ENCODE measurements around the gene SMR3B.

Gene SMR3B

GRCh38 chr4:70382691-70383181 is at the start of gene SMR3B:
SMR3B (plus strand) TSS chr4:70383131; CDS start chr4:70384511, 1,380 bp downstream.
- DNase-seq (ENCODE audit: low spot score): no peak

- no peak for DNase-seq (ENCODE audit: low spot score)
These were observed 48.2 kb upstream of the SMR3B start, which contains the start of gene CABS1 for GRCh38 chr4:70334681-70335080. CABS1 (plus strand) TSS chr4:70334981; CDS start chr4:70335040, 59 bp downstream.

- no peak for DNase-seq (ENCODE audit: low spot score)
These were observed 46.9 kb upstream of the SMR3B start for GRCh38 chr4:70336043-70336442.

GRCh38 chr4:70337886-70338420 is 45.0 kb upstream of the SMR3B start:
- DNase-seq (ENCODE audit: low spot score): no peak

- DNase-seq (ENCODE audit: low spot score): no peak
These were observed 26.7 kb upstream of the SMR3B start for GRCh38 chr4:70356185-70356584.

GRCh38 chr4:70359115-70359661 is 23.7 kb upstream of the SMR3B start:
- no peak for DNase-seq (ENCODE audit: low spot score)

GRCh38 chr4:70360460-70360859 is 22.5 kb upstream of the SMR3B start, which contains the start of gene SMR3A:
SMR3A (plus strand) TSS chr4:70360760; CDS start chr4:70362116, 1,356 bp downstream.
- no peak for DNase-seq (ENCODE audit: low spot score)

GRCh38 chr4:70364002-70364401 is 18.9 kb upstream of the SMR3B start:
- no peak for DNase-seq (ENCODE audit: low spot score)

GRCh38 chr4:70365479-70365878 is 17.5 kb upstream of the SMR3B start:
- no peak for DNase-seq (ENCODE audit: low spot score)

- no peak for DNase-seq (ENCODE audit: low spot score)
These were observed 15.1 kb upstream of the SMR3B start for GRCh38 chr4:70367813-70368212.

GRCh38 chr4:70371987-70372386 is 10.9 kb upstream of the SMR3B start:
- no peak for DNase-seq (ENCODE audit: low spot score)

- no peak for DNase-seq (ENCODE audit: low spot score)
These were observed 10.2 kb upstream of the SMR3B start for GRCh38 chr4:70372760-70373159.

GRCh38 chr4:70380578-70380977 is 2.4 kb upstream of the SMR3B start:
- DNase-seq (ENCODE audit: low spot score): no peak

- DNase-seq (ENCODE audit: low spot score): no peak
These were observed 9.3 kb downstream of the SMR3B start for GRCh38 chr4:70392057-70392776.

GRCh38 chr4:70397580-70397979 is 14.6 kb downstream of the SMR3B start, which contains the start of gene OPRPN:
OPRPN (plus strand) TSS chr4:70397940; CDS start chr4:70399286, 1,346 bp downstream.
- no peak for DNase-seq (ENCODE audit: low spot score)

- DNase-seq (ENCODE audit: low spot score): no peak
These were observed 16.4 kb downstream of the SMR3B start for GRCh38 chr4:70399319-70399718.

- no peak for DNase-seq (ENCODE audit: low spot score)
These were observed 19.8 kb downstream of the SMR3B start for GRCh38 chr4:70402762-70403161.

GRCh38 chr4:70405765-70406164 is 22.8 kb downstream of the SMR3B start:
- DNase-seq (ENCODE audit: low spot score): no peak

GRCh38 chr4:70425306-70425705 is 42.4 kb downstream of the SMR3B start:
- DNase-seq (ENCODE audit: low spot score): no peak

GRCh38 chr4:70426789-70427188 is 43.9 kb downstream of the SMR3B start:
- no peak for DNase-seq (ENCODE audit: low spot score)

GRCh38 chr4:70437197-70437596 is 54.3 kb downstream of the SMR3B start:
- no peak for DNase-seq (ENCODE audit: low spot score)

Data from CD4-positive, alpha-beta T cell treated with Interleukin-2 at 100 ng/mL for 4 hours (primary cell).